Esophagus squamous epithelium (tissue), 5 donors: ENCODE data around the gene BMERB1. TPM values are rescaled to one million over a fixed set of nuclear protein-coding genes. Genes with fewer than 3 reads are reported as not detected.

ENCODE experiments used
- DNase-seq: peaks from one replicate; lab custom pipeline; 2025; lab: John Stamatoyannopoulos, UW
- H3K27ac ChIP-seq, 4 donors: fragments of 200-600 bp; sonication (generic); one replicate each; pipeline ENCODE4 v1.5.1; 2016 to 2019; ENCODE audit warnings: mild to moderate bottlenecking in 1 of 4
- H3K27me3 ChIP-seq, 4 donors: fragments of 200-600 bp; sonication (generic); 1 replicate in 3 of 4; 2 replicates in 1 of 4; pipeline versions ENCODE4 v1.5.1 to v1.6.0; 2017 to 2021; ENCODE audit warnings: antibody characterized with exemption in 1 of 4
- H3K36me3 ChIP-seq, 3 donors: fragments of 200-600 bp; sonication (generic); one replicate each; pipeline ENCODE4 v1.5.1; 2016 to 2019
- H3K4me1 ChIP-seq, 3 donors: fragments of 200-600 bp; sonication (generic); one replicate each; pipeline ENCODE4 v1.5.1; 2017 to 2019
- H3K4me3 ChIP-seq, 4 donors: fragments of 200-600 bp; sonication (generic); 1 replicate in 3 of 4; 2 replicates in 1 of 4; pipeline ENCODE4 v1.5.1; 2016 to 2019; ENCODE audit warnings: mild to moderate bottlenecking in 2 of 4, moderate library complexity in 1 of 4
- H3K9me3 ChIP-seq, 3 donors: fragments of 200-600 bp; sonication (generic); one replicate each; pipeline ENCODE4 v1.5.1; 2016 to 2019
- CTCF ChIP-seq, 6 experiments: fragments of 450-650 bp in 4 of 6; fragments of 200-600 bp in 2 of 6; sonication (generic) in 2 of 6; IDR thresholded peaks; one replicate each; pipeline ENCODE4 v1.5.1; 2016 to 2019; ENCODE audit warnings: antibody characterized with exemption in 6 of 6, mild to moderate bottlenecking in 4 of 6, moderate library complexity in 4 of 6
- POLR2A ChIP-seq, 4 donors: fragments of 450-650 bp; IDR thresholded peaks; one replicate each; pipeline ENCODE4 v1.6.1; 2017; ENCODE audit warnings: antibody characterized with exemption in 4 of 4, mild to moderate bottlenecking in 4 of 4, moderate library complexity in 3 of 4
- WGBS, 2 donors: methylation state at CpG; one replicate each; pipeline ENCODE4 v1.1.5; 2018; 5-methylcytosine and 5-hydroxymethylcytosine counted together
- intact Hi-C: fragments of 100-400 bp; cut with DNase I; formaldehyde crosslinking; loops from one replicate; pipeline ENCODE4 v1.15.0; 2022
- total RNA-seq, 4 donors: library from RNA; depleted of rRNA; stranded (reverse); fragments of >200 nt; gene quantifications; one replicate each; pipeline ENCODE4 v1.1.0, GENCODE V29; 2016
- donor health status: DM: yes; HTN: yes; CAD: no.

The BMERB1 gene
- total RNA-seq, 4 donors from 2014 or later: 3.4 to 38.1 (median 14.9) TPM

- DNase-seq: no peak
- H3K36me3 ChIP-seq: peaks cover 9 to 99% (median 62%) of the 10 kb centered on the region in 3 donors
- intact Hi-C loops: no loop called here
- TF ChIP-seq CTCF (IDR thresholded peaks at IDR 0.05) (no peak), POLR2A (IDR thresholded peaks at IDR 0.05) (no peak)
- no peak overlapping the region for H3K4me3 ChIP-seq
- H3K4me1 ChIP-seq: no peaks in the 10 kb centered on the region
- H3K9me3 ChIP-seq: no peaks in the 10 kb centered on the region
- no peaks in the 10 kb centered on the region for H3K27me3 ChIP-seq
- 87 to 88% methylated on average over 7 to 13 of the region's 17 CpGs for WGBS, 2 donors
- H3K27ac ChIP-seq: no peak overlapping the region
Observed at GRCh38 chr16:15598648-15599190, 164.3 kb downstream of the BMERB1 start.

GRCh38 chr16:15599303-15600070 is 165.1 kb downstream of the BMERB1 start:
- H3K36me3 ChIP-seq: peaks cover 9 to 100% (median 67%) of the 10 kb centered on the region in 3 donors
- H3K4me3 ChIP-seq: no peak overlapping the region
- no peaks in the 10 kb centered on the region for H3K9me3 ChIP-seq
- no peaks in the 10 kb centered on the region for H3K27me3 ChIP-seq
- intact Hi-C loops: no loop called here
- no peaks in the 10 kb centered on the region for H3K4me1 ChIP-seq
- H3K27ac ChIP-seq: no peak overlapping the region
- TF ChIP-seq CTCF (IDR thresholded peaks at IDR 0.05) (no peak), POLR2A (IDR thresholded peaks at IDR 0.05) (no peak)
- WGBS, 2 donors: 91 to 93% methylated on average over 15 to 20 of the region's 21 CpGs
- no peak for DNase-seq

- WGBS, 2 donors: 86 to 90% methylated on average over 9 of the region's 9 CpGs
- intact Hi-C loops: no loop called here
- DNase-seq: no peak
- no peaks in the 10 kb centered on the region for H3K9me3 ChIP-seq
- peaks cover 0 to 10% (median 4%) of the 10 kb centered on the region in 3 donors for H3K4me1 ChIP-seq
- no peak overlapping the region for H3K4me3 ChIP-seq
- no peak for TF ChIP-seq POLR2A (IDR thresholded peaks at IDR 0.05)
- TF ChIP-seq CTCF (IDR thresholded peaks at IDR 0.05): no peak
- H3K36me3 ChIP-seq: peaks cover 9 to 100% (median 58%) of the 10 kb centered on the region in 3 donors
- no peaks in the 10 kb centered on the region for H3K27me3 ChIP-seq
- H3K27ac ChIP-seq: no peak overlapping the region
Observed at GRCh38 chr16:15601212-15601879, 167.0 kb downstream of the BMERB1 start.

GRCh38 chr16:15602285-15603044 is 168.1 kb downstream of the BMERB1 start:
- no peaks in the 10 kb centered on the region for H3K9me3 ChIP-seq
- H3K36me3 ChIP-seq: peaks cover 9 to 100% (median 54%) of the 10 kb centered on the region in 3 donors
- no peak overlapping the region for H3K4me3 ChIP-seq
- H3K27ac ChIP-seq: no peak overlapping the region
- TF ChIP-seq CTCF (IDR thresholded peaks at IDR 0.05) (no peak), POLR2A (IDR thresholded peaks at IDR 0.05) (no peak)
- no peak for DNase-seq
- WGBS, 2 donors: 93 to 95% methylated on average over 23 of the region's 23 CpGs
- intact Hi-C loops: no loop called here
- H3K27me3 ChIP-seq: no peaks in the 10 kb centered on the region
- peaks cover 0 to 19% (median 4%) of the 10 kb centered on the region in 3 donors for H3K4me1 ChIP-seq
